ENCODE measurements around the gene CDH11. TPM values are rescaled to one million over a fixed set of nuclear protein-coding genes. Genes with fewer than 3 reads are reported as not detected.

Gene CDH11
- total RNA-seq, 1 experiment from 2014 or later, result 5.4 TPM

- Histone ChIP-seq H3K4ac (ENCODE audit: low read depth, low read length) (no peak overlapping the region), H3K4me1 (ENCODE audit: insufficient read depth, low read length) (no peaks in the 10 kb centered on the region), H2BK12ac (ENCODE audit: insufficient read length, low read depth, low read length) (no peak overlapping the region), H4K8ac (replicated peaks; ENCODE audit: insufficient read length, low read depth, low read length) (no peak overlapping the region), H4K20me1 (ENCODE audit: control insufficient read depth, insufficient read depth, insufficient read length) (no peaks in the 10 kb centered on the region), H3K9ac (ENCODE audit: extremely low read depth, insufficient read length, low read length) (no peak overlapping the region), H3K23ac (ENCODE audit: insufficient read length, low read depth, low read length) (no peak overlapping the region), H2BK15ac (ENCODE audit: low read depth, low read length) (no peak overlapping the region), H3K4me2 (ENCODE audit: insufficient read depth, insufficient read length, low read length) (no peak overlapping the region), H3K23me2 (ENCODE audit: insufficient read length, low read depth, low read length, poor library complexity, severe bottlenecking) (no peaks in the 10 kb centered on the region), H3K27ac (ENCODE audit: insufficient read length, low read depth, low read length) (no peak overlapping the region), H3K27me3 (ENCODE audit: insufficient read depth, low read length) (no peaks in the 10 kb centered on the region), H2BK120ac (ENCODE audit: low read depth, low read length, poor library complexity, severe bottlenecking) (no peak overlapping the region), H3K18ac (ENCODE audit: insufficient read length, low read depth, low read length) (no peak overlapping the region), H2AFZ (ENCODE audit: low read length) (no peak overlapping the region), H2BK5ac (ENCODE audit: insufficient read length, low read length) (no peak overlapping the region), H3T11ph (ENCODE audit: low read length) (no peak overlapping the region), H2AK5ac (ENCODE audit: insufficient read length, low read length) (no peak overlapping the region), H3K56ac (ENCODE audit: insufficient read length, low read depth, low read length) (no peak overlapping the region), H2BK20ac (ENCODE audit: low read depth, low read length, poor library complexity, severe bottlenecking) (no peak overlapping the region), H4K91ac (ENCODE audit: insufficient read length, low read depth, low read length) (no peak overlapping the region), H3K79me1 (ENCODE audit: insufficient read depth, low read depth, low read length, poor library complexity, severe bottlenecking) (no peaks in the 10 kb centered on the region), H3K79me2 (ENCODE audit: insufficient read depth, low read length) (no peaks in the 10 kb centered on the region), H3K9me3 (ENCODE audit: control insufficient read depth, low read depth, low read length) (no peaks in the 10 kb centered on the region), H4K5ac (ENCODE audit: insufficient read length, low read depth, low read length) (no peak overlapping the region), H3K14ac (ENCODE audit: insufficient read depth, low read length) (no peak overlapping the region)
- no peak for TF ChIP-seq CTCF (conservative IDR thresholded peaks at IDR 0.05)
- Mint-ChIP-seq H3K36me3 (ENCODE audit: insufficient read depth in 1 of 3, low read depth in 3 of 3) (no peaks in the 10 kb centered on the region; a peak in 1 of 7 replicates), H3K4me3 (no peak overlapping the region), H3K4me1 (peaks cover 6 to 7% of the 10 kb centered on the region in 2 experiments), H3K9me3 (peaks cover 0 to 2% of the 10 kb centered on the region in 2 experiments; a peak in 2 of 5 replicates), H3K27ac (no peak overlapping the region), H3K27me3 (ENCODE audit: low read depth) (no peaks in the 10 kb centered on the region)
- WGBS (ENCODE audit: extremely low coverage, insufficient read length, low lambda C conversion rate), result no CpG with 5 or more reads among the region's 2 CpGs
- DNase-seq, result no peak
Observed at GRCh38 chr16:64916051-64916450, 205.8 kb downstream of the CDH11 start.
